K562 (cell line): ENCODE data around the gene VPS41. TPM values are rescaled to one million over a fixed set of nuclear protein-coding genes. Genes with fewer than 3 reads are reported as not detected.

Source experiments
- ATAC-seq: fragments of 200-7000 bp; cut with Tn5 transposase; 3 replicates; pipeline ENCODE4 v1.9.1; 2020; ENCODE audit warnings: moderate library complexity
- BruUV-seq: library from RNA; stranded (reverse); fragments of 400-500 nt; replicated peaks from 2 replicates; lab custom pipeline; 2021; lab: Mats Ljungman, UMichigan
- CTCF ChIA-PET: fragments of 300-600 bp; formaldehyde crosslinking; extraction: SDS; loops from one replicate; lab custom pipeline; 2021; ENCODE audit warnings: low intra/inter-chr PET ratio; lab: Yijun Ruan, JAX
- POLR2A ChIA-PET: fragments of 300-600, 350-650 bp; sonication (Branson Sonifier 250); formaldehyde crosslinking; extraction: SDS; loops from one replicate; lab custom pipeline; 2021; ENCODE audit warnings: antibody characterized with exemption, inconsistent platforms; lab: Yijun Ruan, JAX
- DNase-seq, 4 experiments: peaks; one replicate each; pipeline versions ENCODE4 v3.0.0 to v3.0.0-alpha.2; 2011 to 2018; ENCODE audit warnings: low spot score in 3 of 4, mixed read lengths in 3 of 4; ENCODE audit errors: extremely low read depth in 1 of 4
- FAIRE-seq: peaks from 2 replicates; lab custom pipeline; 2011; peaks lifted over from hg19 to GRCh38; lab: Jason Lieb, UNC
- H2AFZ ChIP-seq: 2 replicates; pipeline ENCODE4 v1.6.0; 2011; ENCODE audit warnings: low read depth, low read length, control low read depth, inconsistent platforms
- H3K27ac ChIP-seq: fragments of 200-600 bp; 3 replicates; pipeline ENCODE4 v1.8.0; 2011; ENCODE audit warnings: low read depth, mild to moderate bottlenecking, control low read depth, inconsistent platforms, low read length, moderate library complexity, mixed read lengths; ENCODE audit errors: extremely low read depth
- H3K27me3 ChIP-seq, 2 experiments: fragments of 300-600 bp in 1 of 2; 2 replicates in 1 of 2; 3 replicates in 1 of 2; pipeline versions ENCODE4 v1.6.0 to v1.8.0; 2011; ENCODE audit warnings: inconsistent platforms in 2 of 2, low read length in 2 of 2, mild to moderate bottlenecking in 1 of 2, mixed read lengths in 1 of 2, moderate library complexity in 1 of 2; ENCODE audit not compliant: control insufficient read depth in 2 of 2, insufficient read depth in 2 of 2
- H3K36me3 ChIP-seq: fragments of 300-600 bp; 3 replicates; pipeline ENCODE4 v1.8.0; 2011; ENCODE audit warnings: mild to moderate bottlenecking, low read length, inconsistent platforms; ENCODE audit not compliant: control insufficient read depth, insufficient read depth
- H3K4me1 ChIP-seq, 2 experiments: fragments of 200-600 bp in 1 of 2; replicated peaks in 1 of 2; 2 replicates in 1 of 2; 3 replicates in 1 of 2; pipeline versions ENCODE4 v1.5.1 to v1.8.0; 2011; ENCODE audit warnings: inconsistent platforms in 2 of 2, low read length in 2 of 2, mild to moderate bottlenecking in 1 of 2, mixed read lengths in 1 of 2, moderate library complexity in 1 of 2; ENCODE audit not compliant: control insufficient read depth in 2 of 2, insufficient read depth in 2 of 2
- H3K4me2 ChIP-seq: 2 replicates; pipeline ENCODE4 v1.6.1; 2011; ENCODE audit warnings: low read length, control low read depth, inconsistent platforms, mixed read lengths; ENCODE audit not compliant: insufficient read depth
- H3K4me3 ChIP-seq: fragments of 200-600 bp; sonication (generic), shearing (Covaris generic); 2 replicates; pipeline ENCODE4 v1.5.1; 2016; ENCODE audit warnings: control low read depth, inconsistent platforms
- H3K79me2 ChIP-seq: fragments of 200-600 bp; 3 replicates; pipeline ENCODE4 v1.8.0; 2011; ENCODE audit warnings: low read length, inconsistent platforms; ENCODE audit not compliant: control insufficient read depth, insufficient read depth
- H3K9ac ChIP-seq, 2 experiments: 2 replicates each; pipeline versions ENCODE4 v1.6.0 to v1.6.1; 2011; ENCODE audit warnings: low read depth in 2 of 2, low read length in 2 of 2, control low read depth in 1 of 2, inconsistent platforms in 1 of 2, mild to moderate bottlenecking in 1 of 2, mixed read lengths in 1 of 2; ENCODE audit not compliant: insufficient read depth in 1 of 2
- H3K9me1 ChIP-seq: one replicate; pipeline ENCODE4 v1.6.0; 2011; ENCODE audit warnings: inconsistent platforms, mild to moderate bottlenecking, low read length, moderate library complexity; ENCODE audit not compliant: control insufficient read depth, insufficient read depth
- H3K9me3 ChIP-seq: replicated peaks from 2 replicates; pipeline ENCODE4 v1.5.1; 2011; ENCODE audit warnings: low read depth, low read length, inconsistent platforms; ENCODE audit not compliant: control insufficient read depth, insufficient read depth
- H4K20me1 ChIP-seq: replicated peaks from 2 replicates; pipeline ENCODE4 v1.6.1; 2011; ENCODE audit warnings: low read length, inconsistent platforms, mixed read lengths; ENCODE audit not compliant: control insufficient read depth, insufficient read depth
- C11orf30 ChIP-seq: fragments of 450-650 bp; IDR thresholded peaks from 2 replicates; pipeline ENCODE4 v1.6.1; 2016; ENCODE audit warnings: low read depth, mild to moderate bottlenecking
- EP400 ChIP-seq: fragments of 450-650 bp; IDR thresholded peaks from 2 replicates; pipeline ENCODE4 v1.6.1; 2017; ENCODE audit warnings: antibody characterized with exemption, mild to moderate bottlenecking, moderate library complexity
- JUNB ChIP-seq: fragments of 450-650 bp; formaldehyde crosslinking; conservative IDR thresholded peaks from 2 replicates; pipeline ENCODE4 v1.4.0; 2020; ENCODE audit warnings: mild to moderate bottlenecking
- LEF1 ChIP-seq: fragments of 450-650 bp; IDR thresholded peaks from 2 replicates; pipeline ENCODE4 v1.6.1; 2016; ENCODE audit warnings: mild to moderate bottlenecking
- RFX5 ChIP-seq: IDR thresholded peaks from 2 replicates; pipeline ENCODE4 v1.6.1; 2011; ENCODE audit warnings: low read depth, mild to moderate bottlenecking, improper control_type of control experiment, low read length
- ZBTB8A ChIP-seq: fragments of 450-650 bp; IDR thresholded peaks from 2 replicates; pipeline ENCODE4 v1.6.1; 2018; ENCODE audit warnings: mild to moderate bottlenecking, moderate library complexity; ENCODE audit not compliant: partially characterized antibody
- ZC3H4 ChIP-seq: sonication (generic); formaldehyde crosslinking; IDR thresholded peaks from 2 replicates; pipeline ENCODE4 v1.9.0; 2021; ENCODE audit warnings: missing genetic modification reagents, borderline replicate concordance
- ZNF174 ChIP-seq: fragments of 250-450 bp; sonication (Bioruptor Pico); IDR thresholded peaks from 2 replicates; pipeline ENCODE4 v1.4.0; 2020; ENCODE audit warnings: mild to moderate bottlenecking
- ZNF384 ChIP-seq: IDR thresholded peaks from 2 replicates; pipeline ENCODE4 v1.6.1; 2012; ENCODE audit warnings: low read depth, low read length, improper control_type of control experiment
- ZNF586 ChIP-seq: fragments of 450-650 bp; formaldehyde crosslinking; conservative IDR thresholded peaks from 2 replicates; pipeline ENCODE4 v1.4.0; 2020; ENCODE audit warnings: mild to moderate bottlenecking, moderate library complexity
- ZNF780A ChIP-seq: fragments of 250-450 bp; sonication (Bioruptor Pico); IDR thresholded peaks from 2 replicates; pipeline ENCODE4 v1.5.0; 2021; ENCODE audit warnings: mild to moderate bottlenecking
- ZNF830 ChIP-seq: fragments of 250-450 bp; sonication (Bioruptor Pico); IDR thresholded peaks from 2 replicates; pipeline ENCODE4 v1.5.0; 2021; ENCODE audit warnings: mild to moderate bottlenecking
- WGBS: fragments of 100-300 bp; shearing (Covaris generic); methylation state at CpG from one replicate; pipeline ENCODE4 v1.1.6; 2016; ENCODE audit warnings: low coverage, mixed read lengths; ENCODE audit not compliant: insufficient coverage; ENCODE audit errors: missing lambda C conversion rate; 5-methylcytosine and 5-hydroxymethylcytosine counted together
- in situ Hi-C: fragments of 300-500 bp; cut with MboI; formaldehyde crosslinking; loops from 4 replicates; pipeline ENCODE4 v1.15.0; 2018; ENCODE audit warnings: inconsistent platforms, mixed read lengths
- intact Hi-C: fragments of 100-400 bp; cut with micrococcal nuclease; formaldehyde crosslinking; loops from 2 replicates; pipeline ENCODE4 v1.14.2; 2022
- polyA plus RNA-seq, 8 experiments: library from polyadenylated mRNA; depleted of rRNA in 4 of 8; stranded (reverse) in 5 of 8; unstranded in 3 of 8; fragments of >200 nt; fragmentation: Nextera tagmentation in 2 of 8; fragmentation: Illumina TruSeq in 1 of 8; extraction: Ambion mirVana in 2 of 8; extraction: Trizol in 1 of 8; gene quantifications; 2 replicates each; pipeline versions ENCODE4 v1.2.1 to v1.2.3, GENCODE V29; 2011 to 2014; ENCODE audit warnings: inconsistent platforms in 1 of 8, missing spikeins in 1 of 8
- total RNA-seq, 7 experiments: library from RNA; depleted of rRNA in 6 of 7; stranded (reverse); fragments of >200 nt in 6 of 7; fragmentation: Illumina TruSeq in 2 of 7; extraction: Trizol in 2 of 7; gene quantifications; 2 replicates each; pipeline versions ENCODE4 v1.2.1 to v1.2.3, GENCODE V29; 2011 to 2021; ENCODE audit warnings: low replicate concordance in 1 of 7
- TF ChIP-seq, protein P1 (sequence below): sonication (generic); formaldehyde crosslinking; IDR thresholded peaks from 2 replicates; pipeline ENCODE4 v1.8.0; 2022; ENCODE audit warnings: mild to moderate bottlenecking, missing genetic modification reagents
- TF ChIP-seq, protein P2 (sequence below): IDR thresholded peaks from 2 replicates; pipeline ENCODE4 v1.6.1; 2012; ENCODE audit warnings: low read depth, low read length, improper control_type of control experiment, borderline replicate concordance

Gene VPS41
- total and polyA plus RNA-seq, 9 of the 15 experiments (the other 6 are each of a cell fraction or from before 2014, with no cell fraction given), result 17.7 to 46.8 (median 32.1) TPM

DNA sequence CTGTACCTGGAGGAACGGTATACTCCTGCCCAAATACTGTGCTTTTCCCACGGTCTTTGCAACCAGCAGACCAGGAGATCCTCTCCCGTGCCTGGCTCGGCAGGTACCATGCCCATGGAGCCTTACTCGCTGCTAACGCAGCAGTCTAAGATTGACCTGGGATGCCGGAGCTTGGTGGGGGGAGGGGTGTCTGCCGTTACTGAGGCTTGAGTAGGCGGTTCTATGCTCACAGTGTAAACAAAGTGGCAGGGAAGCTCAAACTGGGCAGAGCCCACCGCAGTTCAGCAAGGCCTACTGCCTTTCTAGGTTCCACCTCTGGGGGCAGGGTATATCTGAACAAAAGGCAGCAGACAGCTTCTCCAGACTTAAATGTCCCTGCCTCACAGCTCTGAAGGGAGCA is 22.7 kb downstream of the VPS41 start:
- intact Hi-C loops (no loop called here), in situ Hi-C loops (no loop called here)
- no peaks in the 10 kb centered on the region; the same call in 1 of the 2 replicates for H3K9me3 ChIP-seq
- no TSS peak for BruUV-seq
- 0 out of 3 replicates have a peak, but pooled peaks cover 5% of the 10 kb centered on the region for H3K79me2 ChIP-seq
- H3K27me3 ChIP-seq, result no peaks in the 10 kb centered on the region
- no peak overlapping the region for H3K9ac ChIP-seq
- DNase-seq (no peak), FAIRE-seq (no peak), ATAC-seq (no peak)
- no peak overlapping the region for H3K27ac ChIP-seq
- H3K36me3 ChIP-seq, result peaks cover 2% of the 10 kb centered on the region; the same call in 1 of the 3 replicates
- ChIA-PET CTCF (no interaction called here), POLR2A (no interaction called here)
- TF ChIP-seq ZBTB8A (no peak), C11orf30 (no peak), ZC3H4 (CRISPR knock-in tag) (no peak), RFX5 (no peak), ZNF586 (no peak), ZNF384 (no peak), JUNB (no peak), ZNF780A (CRISPR knock-in tag) (no peak), EP400 (no peak), ZNF174 (no peak), ZNF830 (no peak), LEF1 (no peak)
- TF ChIP-seq, protein P1, sequence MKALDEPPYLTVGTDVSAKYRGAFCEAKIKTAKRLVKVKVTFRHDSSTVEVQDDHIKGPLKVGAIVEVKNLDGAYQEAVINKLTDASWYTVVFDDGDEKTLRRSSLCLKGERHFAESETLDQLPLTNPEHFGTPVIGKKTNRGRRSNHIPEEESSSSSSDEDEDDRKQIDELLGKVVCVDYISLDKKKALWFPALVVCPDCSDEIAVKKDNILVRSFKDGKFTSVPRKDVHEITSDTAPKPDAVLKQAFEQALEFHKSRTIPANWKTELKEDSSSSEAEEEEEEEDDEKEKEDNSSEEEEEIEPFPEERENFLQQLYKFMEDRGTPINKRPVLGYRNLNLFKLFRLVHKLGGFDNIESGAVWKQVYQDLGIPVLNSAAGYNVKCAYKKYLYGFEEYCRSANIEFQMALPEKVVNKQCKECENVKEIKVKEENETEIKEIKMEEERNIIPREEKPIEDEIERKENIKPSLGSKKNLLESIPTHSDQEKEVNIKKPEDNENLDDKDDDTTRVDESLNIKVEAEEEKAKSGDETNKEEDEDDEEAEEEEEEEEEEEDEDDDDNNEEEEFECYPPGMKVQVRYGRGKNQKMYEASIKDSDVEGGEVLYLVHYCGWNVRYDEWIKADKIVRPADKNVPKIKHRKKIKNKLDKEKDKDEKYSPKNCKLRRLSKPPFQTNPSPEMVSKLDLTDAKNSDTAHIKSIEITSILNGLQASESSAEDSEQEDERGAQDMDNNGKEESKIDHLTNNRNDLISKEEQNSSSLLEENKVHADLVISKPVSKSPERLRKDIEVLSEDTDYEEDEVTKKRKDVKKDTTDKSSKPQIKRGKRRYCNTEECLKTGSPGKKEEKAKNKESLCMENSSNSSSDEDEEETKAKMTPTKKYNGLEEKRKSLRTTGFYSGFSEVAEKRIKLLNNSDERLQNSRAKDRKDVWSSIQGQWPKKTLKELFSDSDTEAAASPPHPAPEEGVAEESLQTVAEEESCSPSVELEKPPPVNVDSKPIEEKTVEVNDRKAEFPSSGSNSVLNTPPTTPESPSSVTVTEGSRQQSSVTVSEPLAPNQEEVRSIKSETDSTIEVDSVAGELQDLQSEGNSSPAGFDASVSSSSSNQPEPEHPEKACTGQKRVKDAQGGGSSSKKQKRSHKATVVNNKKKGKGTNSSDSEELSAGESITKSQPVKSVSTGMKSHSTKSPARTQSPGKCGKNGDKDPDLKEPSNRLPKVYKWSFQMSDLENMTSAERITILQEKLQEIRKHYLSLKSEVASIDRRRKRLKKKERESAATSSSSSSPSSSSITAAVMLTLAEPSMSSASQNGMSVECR (CRISPR knock-in tag), result no peak
- TF ChIP-seq, protein P2, sequence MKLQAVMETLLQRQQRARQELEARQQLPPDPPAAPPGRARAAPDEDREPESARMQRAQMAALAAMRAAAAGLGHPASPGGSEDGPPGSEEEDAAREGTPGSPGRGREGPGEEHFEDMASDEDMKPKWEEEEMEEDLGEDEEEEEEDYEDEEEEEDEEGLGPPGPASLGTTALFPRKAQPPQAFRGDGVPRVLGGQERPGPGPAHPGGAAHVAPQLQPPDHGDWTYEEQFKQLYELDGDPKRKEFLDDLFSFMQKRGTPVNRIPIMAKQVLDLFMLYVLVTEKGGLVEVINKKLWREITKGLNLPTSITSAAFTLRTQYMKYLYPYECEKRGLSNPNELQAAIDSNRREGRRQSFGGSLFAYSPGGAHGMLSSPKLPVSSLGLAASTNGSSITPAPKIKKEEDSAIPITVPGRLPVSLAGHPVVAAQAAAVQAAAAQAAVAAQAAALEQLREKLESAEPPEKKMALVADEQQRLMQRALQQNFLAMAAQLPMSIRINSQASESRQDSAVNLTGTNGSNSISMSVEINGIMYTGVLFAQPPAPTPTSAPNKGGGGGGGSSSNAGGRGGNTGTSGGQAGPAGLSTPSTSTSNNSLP, result no peak
- WGBS, result 85% methylated on average over 10 of the region's 10 CpGs
- no peaks in the 10 kb centered on the region; a peak in 2 of 5 replicates for H3K4me1 ChIP-seq
- H3K4me3 ChIP-seq, result no peak overlapping the region
- H2AFZ ChIP-seq, result no peak overlapping the region
- H3K9me1 ChIP-seq, result no peaks in the 10 kb centered on the region
- no peaks in the 10 kb centered on the region for H4K20me1 ChIP-seq
- no peak overlapping the region for H3K4me2 ChIP-seq
